Stimulated activated CD4-positive, alpha-beta T cell treated with anti-CD3 and anti-CD28 coated beads, Interleukin-1b, Interleukin-23, amount 100 ng/mL, for 1 hour (primary cell): ENCODE results near the gene CDSN.

ENCODE experiments used
- DNase-seq, 2 donors: peaks; one replicate each; pipeline ENCODE4 v3.0.0-alpha.2; 2020; ENCODE audit warnings: low read depth in 2 of 2

CDSN gene

DNA sequence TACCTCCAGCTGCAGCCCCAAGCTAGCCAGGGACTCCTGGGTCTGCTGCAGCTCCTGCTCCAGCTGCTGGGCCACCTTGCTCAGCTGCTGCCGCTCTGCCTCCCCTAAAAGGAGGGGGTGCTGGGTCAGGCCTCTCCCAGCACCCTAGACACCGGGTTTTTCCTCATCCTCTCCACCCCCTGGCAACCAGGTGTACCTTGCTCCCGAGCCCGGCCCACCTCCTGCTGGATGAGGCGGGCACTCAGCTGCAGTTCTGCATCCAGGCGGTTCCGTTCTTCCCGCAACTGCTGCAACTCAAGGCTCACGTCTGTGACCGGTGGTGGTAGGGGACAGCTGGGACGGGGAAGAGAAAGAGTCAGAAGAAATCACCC, 24.7 kb upstream of the CDSN start:
- DNase-seq, result no peak

DNA sequence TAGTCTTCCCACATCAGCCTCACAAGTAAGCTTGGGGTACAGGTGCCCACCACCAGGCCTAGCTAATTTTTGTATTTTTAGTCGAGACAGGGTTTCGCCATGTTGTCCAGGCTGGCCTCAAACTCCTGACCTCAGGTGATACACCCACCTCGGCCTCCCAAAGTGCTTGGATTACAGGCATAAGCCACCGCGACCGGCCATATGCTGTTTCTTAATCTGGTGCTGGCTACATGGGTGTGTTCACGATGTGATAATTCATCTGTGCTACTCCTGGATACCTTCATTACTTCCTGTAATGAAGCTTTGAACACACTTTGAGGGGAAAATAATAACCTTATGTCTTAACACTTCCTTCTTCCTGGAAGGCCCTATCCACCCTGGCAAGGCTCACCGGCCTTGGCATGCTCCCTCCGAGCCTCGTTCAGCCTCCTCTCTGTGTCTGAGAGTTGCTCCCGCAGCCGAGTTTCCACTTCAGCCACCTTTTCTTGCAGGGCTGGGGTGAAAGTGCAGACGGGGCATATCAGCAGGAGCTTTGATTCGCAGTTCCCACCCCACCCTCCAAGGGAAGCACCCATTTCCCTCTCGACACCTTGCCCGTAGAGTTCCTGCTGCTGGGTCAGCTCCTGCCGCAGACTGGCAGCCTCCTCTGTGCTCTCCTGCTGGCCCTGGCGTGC, 24.2 kb upstream of the CDSN start:
- no peak for DNase-seq

DNA sequence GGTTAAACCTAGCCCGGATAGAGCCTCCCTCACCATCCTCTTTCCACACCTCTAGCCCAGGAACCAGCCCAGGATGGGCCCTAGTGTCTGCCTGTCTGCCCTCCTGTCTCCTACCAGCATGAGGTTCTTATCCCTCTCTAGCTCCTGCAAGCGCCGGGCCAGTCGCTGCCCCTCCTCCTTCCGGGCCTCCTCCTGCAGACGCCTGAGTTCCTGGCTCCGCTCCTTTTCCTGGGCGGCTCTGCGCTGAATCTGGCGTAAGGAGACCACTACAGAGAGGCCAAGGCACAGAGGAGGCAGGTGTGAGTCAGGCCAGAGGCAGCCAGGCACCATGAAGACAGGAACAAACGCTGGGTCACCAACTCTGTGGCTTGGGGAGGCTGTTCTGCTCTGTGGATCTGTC, 22.9 kb upstream of the CDSN start:
- no peak for DNase-seq

DNA sequence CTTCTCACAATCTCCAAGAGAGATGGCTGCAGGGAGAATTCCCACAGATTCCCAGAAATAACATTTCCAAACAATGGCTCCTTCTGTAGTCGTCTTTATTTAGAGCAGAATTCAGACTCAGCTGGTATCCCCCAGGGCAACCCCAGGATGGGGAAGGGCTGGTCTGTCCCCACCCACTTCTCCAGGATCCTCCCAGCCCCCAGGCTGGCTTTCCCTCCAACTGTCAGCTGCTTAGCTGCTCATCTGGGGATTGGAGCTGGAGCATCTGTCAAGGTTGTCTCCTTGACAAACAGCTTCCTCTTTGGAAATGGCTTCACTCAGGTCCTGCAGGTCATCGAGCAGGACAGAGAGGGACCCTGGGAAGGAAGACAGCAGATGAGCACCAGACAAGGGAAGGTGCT, 22.1 kb upstream of the CDSN start:
- no peak for DNase-seq

DNA sequence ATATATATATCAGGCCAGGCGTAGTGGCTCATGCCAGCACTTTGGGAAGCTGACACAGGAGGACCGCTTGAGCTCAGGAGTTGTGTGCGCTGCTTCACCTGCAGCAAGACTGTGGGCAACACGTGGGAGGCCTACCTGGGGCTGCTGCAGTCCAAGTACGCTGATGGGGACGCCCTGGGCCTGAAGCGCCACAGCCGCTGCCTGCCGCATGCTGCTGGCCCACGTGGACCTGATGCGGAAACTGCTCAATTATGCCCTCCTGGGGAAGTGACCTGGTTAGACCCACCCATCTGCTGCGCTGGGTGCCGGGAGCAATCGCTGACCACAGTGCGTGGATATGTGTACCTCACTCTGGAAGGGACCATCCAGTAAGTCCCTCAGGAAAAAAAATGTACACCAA, 20.4 kb upstream of the CDSN start:
- no peak for DNase-seq

DNA sequence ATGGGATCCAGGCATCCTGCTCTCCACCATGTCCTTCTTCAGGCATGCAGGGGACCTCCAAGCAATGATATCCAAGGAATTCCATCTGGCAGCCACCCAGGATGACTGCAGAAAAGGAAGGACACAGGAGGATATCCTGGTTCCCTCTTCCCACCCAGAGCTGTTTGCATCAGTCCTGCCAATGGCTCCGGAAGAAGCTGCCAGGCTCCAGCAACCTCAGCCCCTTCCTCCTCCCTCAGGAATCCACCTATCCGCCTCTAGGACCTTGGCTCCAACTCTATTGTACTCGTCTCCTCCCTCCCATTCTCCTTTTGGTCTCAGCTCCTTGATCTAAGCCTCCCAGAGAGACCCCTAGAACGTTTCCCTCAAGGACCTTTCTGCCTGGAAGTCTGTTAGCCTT, 19.4 kb upstream of the CDSN start:
- DNase-seq, result no peak

DNA sequence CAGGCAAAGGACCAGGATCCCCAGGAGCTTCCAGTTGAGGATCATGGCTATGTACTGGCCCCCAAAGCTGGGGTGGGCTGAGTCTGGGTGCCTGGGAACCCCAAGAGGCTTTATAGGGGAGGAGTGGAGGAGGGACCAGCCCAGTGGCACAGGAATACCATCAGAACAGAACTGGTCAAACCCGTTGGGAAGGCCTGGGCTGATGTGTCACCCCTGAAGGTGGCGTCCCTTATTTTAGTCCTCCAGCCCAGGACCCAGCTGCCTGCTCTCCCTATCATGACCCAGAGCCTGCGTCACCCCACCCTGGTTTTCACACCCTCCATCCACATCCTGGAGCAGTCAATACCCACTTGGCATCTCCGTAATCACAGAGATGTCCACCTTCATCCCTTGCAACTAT, 18.7 kb upstream of the CDSN start, which contains the start of gene PSORS1C2:
PSORS1C2 (minus strand) TSS at position 85 of the 400 bp plus-strand sequence; CDS start at position 45, 40 bp downstream.
- no peak for DNase-seq

DNA sequence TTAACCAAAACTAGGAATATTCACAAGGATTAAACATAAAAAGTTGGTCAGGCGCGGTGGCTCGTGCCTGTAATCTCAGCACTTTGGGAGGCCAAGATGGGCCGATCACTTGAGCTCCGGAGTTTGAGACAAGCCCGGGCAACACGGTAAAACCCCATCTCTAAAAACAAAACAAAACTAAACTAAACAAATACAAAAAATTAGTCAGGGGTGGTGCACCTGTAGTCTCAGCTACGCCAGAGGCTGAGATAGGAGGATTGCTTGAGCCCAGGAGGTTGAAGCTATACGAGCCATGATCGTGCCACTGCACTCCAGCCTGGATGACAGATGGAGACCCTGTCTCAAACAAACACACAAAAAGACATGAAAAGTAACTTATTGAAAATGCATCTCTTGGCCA, 15.5 kb upstream of the CDSN start:
- no peak for DNase-seq

DNA sequence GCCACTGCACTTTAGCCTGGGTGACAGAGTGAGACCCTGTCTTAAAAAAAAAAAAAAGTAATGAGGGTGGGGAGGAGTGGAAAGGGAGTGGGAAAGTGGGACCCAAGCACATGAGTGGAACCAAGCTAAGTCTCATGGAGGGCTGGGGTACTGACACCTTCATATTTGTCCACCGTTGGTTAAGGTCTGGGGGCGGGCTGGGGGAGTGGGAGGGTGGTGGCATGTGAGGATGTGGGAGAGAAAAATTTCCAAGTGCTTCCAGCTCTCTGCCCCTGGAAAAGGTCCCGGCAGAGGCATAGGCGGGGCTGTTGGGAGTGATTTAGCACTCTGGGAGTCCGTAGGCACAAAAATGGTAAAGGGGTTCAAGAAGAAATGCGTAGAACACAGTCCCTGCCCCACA, 12.6 kb upstream of the CDSN start:
- no peak for DNase-seq

DNA sequence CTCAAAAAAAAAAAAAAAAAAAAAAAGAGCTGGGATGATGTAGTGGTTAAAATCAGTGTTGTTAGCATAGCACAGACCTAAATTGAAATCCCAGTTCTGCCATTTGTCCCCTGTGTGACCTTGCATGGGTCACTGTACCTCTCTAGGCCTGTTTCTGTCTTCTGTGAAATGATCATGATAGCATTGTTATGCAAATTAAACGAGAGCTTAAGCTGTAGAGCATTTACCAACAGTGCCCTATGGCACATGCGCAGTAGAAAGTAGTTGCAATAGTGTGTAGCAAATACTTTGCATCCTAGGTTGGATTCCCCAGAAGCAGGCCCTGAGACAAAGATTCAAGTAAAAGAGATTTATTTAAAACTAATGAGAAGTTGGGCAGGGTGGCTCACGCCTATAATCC, 11.3 kb upstream of the CDSN start:
- no peak for DNase-seq

DNA sequence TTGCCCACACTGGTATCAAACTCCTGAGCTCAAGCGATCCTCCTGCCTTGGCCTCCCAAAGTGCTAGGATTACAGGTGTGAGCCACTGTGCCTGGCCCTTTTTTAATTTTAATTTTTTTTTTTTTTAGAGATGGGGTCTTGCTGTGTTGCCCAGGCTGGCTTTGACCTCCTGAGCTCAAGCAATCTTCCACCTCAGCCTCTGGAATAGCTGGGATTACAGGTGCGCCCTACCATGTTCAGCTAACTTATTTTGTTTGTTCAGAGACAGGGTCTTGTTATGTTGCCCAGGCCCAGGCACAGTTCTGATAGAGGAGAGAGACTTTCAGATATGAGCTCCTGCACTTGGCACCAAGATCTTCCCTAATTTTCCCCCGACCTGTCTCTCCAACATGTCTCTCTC, 10.5 kb upstream of the CDSN start:
- DNase-seq, result no peak

DNA sequence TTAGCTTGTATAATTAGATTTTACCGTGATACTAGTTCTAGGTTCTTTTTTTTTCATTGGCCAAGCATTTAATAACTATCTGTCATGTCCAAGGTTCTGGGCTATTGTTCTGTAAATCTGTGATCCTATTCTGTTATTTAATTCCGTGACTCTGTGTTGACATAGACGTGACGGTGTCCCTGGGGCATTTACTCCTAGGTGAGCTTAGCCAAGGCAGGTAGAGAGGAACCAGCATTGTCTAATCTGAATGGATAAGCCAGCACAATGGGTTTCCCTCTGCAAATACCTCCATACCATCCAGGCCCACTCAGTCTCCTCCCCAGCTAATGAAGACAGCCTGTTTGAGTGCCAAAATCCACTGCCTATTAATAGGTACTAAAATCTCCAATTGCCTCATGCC, 8.9 kb upstream of the CDSN start:
- DNase-seq, result no peak

DNA sequence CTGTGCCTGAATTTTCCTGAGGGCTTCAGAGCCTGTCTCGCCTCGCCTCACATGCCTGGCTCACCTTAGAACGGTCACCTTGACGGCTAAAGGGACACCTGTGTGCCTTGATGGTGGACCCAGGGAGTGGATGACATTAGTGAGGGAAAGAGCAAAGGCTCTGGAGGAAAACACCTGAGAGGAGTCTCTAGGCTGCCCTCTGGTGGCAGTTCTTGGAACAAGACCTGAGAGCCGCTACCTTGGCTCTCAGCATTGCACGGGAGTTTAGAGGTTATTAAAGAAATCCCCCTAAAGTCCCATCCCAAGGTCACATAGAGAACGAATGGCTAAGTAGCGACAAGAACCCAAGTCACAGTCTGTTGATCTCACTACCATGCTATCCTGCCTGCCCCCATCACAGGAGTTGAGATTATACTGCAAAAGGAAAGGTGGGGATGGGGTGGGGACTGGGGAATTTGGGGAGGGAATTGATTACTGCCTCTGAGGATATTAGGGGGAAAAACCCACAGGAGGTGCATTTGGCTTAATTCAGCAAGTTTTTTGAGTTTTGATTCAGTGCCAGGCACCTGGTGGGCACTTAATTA, 7.9 kb upstream of the CDSN start:
- peak; percentile 41 to 56 for DNase-seq

DNA sequence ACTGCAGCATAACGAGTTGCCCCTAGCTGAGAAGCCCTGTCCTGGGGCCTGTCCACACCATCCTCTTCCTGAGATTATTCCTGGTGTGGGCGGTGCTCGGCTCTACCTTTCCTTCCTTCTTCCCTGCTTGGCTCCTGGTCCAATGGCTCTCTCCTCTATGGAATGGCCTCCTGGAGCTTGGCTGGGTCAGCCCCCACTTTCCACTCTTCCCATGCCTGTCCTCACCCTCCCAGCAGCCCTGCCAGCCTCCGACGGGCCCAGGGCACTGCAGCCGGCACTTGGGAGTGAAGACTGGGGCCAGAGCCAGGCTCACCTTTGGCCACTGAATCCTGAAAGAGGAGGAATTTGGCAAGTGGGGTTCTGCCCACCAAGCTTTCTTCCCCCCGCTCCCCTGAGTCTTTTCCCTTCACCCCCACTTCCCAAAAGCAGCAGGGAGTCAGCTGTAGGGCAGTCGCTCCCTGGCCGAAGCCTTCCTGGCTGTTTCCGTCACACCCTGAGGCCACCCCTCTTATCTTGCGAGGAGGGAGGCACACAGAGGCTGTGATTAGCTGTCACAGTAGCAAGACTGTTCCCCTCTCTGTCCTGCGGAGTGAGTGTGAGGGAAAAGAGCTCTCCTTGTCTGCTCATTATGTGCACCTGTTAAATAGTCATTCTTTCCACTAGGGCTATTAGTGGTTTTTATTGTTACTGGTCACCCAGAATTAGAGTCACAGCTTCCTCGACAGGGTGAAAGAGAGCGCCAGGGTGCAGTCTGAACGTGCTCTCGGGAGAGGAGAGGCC, 6.3 kb upstream of the CDSN start:
- DNase-seq, result no peak

DNA sequence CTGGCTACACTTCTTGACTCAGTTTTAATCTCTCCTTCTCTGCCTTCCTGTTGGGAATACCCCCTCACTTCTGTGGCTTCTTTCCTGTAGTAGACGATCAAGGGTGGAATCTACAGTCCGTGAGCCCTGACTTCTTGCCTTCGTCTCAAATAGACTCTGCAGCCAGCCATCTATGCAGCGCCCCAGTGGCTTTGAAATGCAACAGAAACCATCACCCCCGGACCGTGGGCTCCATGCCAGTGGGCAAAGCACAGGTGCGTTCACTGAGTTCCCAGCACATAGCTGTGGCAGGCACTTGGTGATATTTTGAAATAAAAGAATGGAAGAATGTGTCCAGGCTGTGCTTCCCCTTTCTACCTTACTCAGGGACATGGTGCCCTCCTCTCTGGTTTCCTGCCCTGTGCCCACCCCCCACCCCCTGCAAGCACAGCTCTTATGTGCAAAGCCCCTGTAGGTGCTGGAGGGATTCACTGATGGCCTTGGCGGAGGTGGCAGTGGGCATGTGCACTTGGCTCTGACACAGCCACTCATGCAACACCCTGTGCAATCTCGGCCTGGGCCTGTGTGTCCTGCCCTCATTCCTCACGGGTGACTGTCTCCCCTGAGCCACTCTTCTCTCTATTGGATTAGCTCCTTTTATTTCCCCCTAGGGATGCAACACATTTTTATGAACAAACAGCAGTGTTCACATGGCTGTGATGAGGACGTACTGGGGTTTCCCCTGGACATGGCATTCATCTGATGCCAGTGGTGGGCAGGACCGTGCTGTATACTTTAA, 5.5 kb upstream of the CDSN start:
- DNase-seq, result no peak

DNA sequence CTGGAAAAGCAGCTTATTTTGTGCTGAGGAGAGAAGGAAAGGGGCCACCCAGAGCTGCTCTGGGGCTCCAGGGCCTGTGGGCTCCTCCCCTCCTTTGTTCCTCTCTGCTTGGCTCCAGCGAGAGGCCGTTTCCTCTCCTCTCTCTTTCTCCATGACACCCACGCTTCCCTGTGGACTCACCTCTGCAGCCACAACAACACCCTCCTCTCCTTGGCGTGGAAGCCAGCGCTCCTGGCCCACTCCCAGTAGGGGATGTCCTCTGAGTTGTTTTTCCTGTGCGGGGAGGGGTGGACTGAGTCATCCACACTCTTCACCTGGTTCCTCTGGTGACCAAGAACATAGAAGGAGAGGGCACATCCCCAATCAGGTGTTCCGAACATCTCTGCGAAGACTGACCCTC, 4.9 kb upstream of the CDSN start:
- no peak for DNase-seq

DNA sequence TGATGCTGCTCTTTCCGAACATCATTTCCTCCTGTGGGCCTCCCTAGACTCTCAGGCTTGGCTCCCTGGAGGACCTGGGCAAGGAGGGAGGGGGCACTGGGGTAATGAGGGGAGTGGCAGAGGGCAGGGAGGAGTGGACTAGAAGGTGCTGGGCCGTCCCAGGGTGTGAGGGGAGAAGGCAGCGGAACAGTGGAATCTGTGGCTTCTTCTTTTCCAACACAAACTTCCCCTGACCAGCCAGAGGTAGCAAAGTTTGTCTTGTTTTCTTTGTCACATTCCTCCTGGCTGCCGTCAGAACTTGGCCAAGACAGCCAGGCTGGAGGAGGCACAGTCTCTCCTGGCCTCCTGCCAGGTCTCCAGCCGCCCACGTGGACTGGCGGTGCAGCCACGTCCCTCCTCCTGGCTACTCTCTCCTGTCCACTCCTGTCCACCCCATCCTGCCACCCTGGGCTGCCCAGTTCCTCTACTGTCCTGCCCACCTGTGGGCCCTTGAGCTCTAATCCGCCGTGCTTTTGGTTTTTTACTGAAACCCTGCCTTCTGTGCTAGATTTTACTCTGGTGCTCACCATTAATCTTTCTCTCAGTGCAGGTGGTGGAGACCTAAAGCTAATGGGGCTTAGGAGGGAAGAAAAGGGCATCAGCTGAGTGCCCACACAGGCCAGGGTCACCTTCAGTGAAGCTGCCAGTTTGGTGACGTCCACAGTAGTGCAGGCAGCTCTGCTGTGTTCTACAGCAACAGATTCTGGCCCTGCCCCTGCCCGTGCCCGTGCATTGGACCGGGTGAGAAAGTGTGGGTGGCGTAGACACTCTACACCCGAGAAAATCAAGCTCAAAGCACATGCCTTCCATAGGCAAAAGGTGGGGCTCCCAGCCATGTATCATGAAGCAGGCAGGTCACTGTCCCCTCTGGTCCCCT, 2.8 kb upstream of the CDSN start:
- no peak for DNase-seq

DNA sequence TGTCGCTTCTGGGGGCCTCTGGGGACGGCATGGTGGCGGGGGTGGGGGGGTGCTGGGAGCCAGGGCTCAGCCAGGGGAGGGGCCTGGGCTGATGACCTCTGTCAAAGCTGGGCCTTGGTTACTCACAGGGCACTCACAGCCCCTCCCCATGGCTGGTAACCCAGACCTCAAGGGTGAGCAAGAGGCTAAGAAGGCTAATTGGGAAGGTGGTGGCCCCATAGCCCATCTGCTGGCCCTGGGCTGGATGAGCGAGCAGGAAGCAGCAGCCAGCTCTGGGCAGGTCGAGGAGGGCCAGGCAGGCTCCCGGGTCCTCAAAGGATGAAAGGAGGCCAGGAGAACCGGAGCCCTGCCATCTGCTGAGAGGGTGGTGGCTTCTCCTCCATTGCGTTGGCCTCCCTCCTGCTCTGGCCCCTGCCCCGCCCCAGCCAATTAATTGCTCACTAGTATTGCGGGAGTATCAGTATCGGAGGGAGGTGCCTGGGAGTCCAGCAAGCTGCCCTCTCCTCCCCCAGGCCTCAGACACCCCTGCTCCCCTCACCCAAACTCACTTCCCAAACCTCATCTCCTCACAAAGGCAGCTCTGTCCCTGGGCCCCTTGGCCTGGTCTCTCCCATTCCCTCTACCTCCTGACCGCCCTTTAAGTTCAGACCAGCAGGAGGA, 1.0 kb upstream of the CDSN start:
- DNase-seq, result no peak

DNA sequence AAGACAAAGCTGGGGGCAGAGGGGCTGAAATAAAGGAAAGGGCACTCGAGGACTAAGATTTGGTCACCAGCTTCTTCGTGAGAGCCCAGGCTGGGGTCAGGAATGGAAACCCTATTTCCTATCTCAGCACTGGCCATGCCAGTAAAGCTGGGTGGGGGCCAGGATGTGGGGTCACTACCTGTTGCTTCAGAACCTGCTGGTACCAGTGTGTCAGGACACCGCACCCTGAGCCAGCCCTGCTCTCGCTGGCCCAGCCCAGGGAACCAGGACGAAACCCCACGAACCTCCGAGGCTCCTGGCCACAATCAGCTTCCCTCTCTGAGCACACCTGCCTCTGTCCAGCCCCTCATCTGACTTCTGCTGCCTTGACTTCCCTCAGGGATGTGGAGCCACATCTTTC, 2.1 kb downstream of the CDSN start:
- no peak for DNase-seq

DNA sequence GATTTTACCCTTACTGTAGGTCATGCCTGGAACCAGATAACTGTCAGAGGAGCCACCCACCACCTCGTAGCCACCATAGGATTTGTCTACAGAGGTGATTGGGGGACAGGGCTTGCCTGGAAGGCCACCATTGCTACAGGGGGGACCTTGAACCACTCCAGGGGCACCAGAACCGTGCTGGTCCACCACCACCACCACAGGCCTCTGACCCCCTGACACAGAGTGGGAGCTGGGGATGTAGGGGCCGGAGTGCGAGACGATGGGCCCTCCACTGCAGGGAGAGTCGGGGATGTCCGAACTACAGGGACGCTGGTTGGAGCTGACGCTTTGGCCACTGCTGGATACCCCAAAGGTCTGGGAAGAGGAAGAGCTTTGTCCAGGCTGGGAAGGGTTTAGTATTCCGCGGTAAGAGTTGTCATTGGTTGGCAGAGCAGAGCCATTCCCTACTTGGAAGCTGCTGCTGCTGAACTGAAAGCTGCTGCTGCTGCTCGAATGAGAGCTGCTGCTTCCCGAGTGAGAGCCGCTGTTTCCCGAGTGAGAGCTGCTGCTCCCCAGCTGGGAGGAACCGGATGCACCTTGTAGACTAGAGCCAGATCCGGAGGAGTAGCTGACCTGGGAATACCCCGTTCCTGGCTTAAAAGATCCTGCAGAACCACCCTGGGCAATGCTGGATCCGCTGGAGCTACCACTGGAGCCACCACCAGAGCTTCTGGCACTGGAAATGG, 3.4 kb downstream of the CDSN start:
- no peak for DNase-seq
